H9 (cell line): ENCODE data around the gene FAM72A. TPM values are rescaled to one million over a fixed set of nuclear protein-coding genes. Genes with fewer than 3 reads are reported as not detected.

Experiments used
- DNase-seq: peaks from one replicate; pipeline ENCODE4 v3.0.0-alpha.2; 2017
- H2AFZ ChIP-seq: one replicate; pipeline ENCODE4 v1.6.1; 2013; ENCODE audit warnings: mild to moderate bottlenecking, low read length, control low read depth, moderate library complexity
- H2AK5ac ChIP-seq: 2 replicates; pipeline ENCODE4 v1.6.1; 2013; ENCODE audit warnings: low read length, control low read depth, mixed read lengths; ENCODE audit not compliant: insufficient read length
- H2BK120ac ChIP-seq: one replicate; pipeline ENCODE4 v1.6.1; 2013; ENCODE audit warnings: low read depth, mild to moderate bottlenecking, low read length, control low read depth, inconsistent platforms; ENCODE audit not compliant: poor library complexity, severe bottlenecking
- H2BK12ac ChIP-seq: 2 replicates; pipeline ENCODE4 v1.6.1; 2013; ENCODE audit warnings: low read length, control low read depth, mixed read lengths, low read depth; ENCODE audit not compliant: insufficient read length
- H2BK15ac ChIP-seq: 2 replicates; pipeline ENCODE4 v1.6.1; 2013; ENCODE audit warnings: low read depth, low read length, control low read depth
- H2BK20ac ChIP-seq: one replicate; pipeline ENCODE4 v1.6.1; 2013; ENCODE audit warnings: low read depth, mild to moderate bottlenecking, low read length, control low read depth, inconsistent platforms; ENCODE audit not compliant: poor library complexity, severe bottlenecking
- H2BK5ac ChIP-seq: 2 replicates; pipeline ENCODE4 v1.6.1; 2013; ENCODE audit warnings: low read length, control low read depth, mixed read lengths; ENCODE audit not compliant: insufficient read length
- H3K14ac ChIP-seq: 2 replicates; pipeline ENCODE4 v1.6.1; 2013; ENCODE audit warnings: low read length, control low read depth; ENCODE audit not compliant: insufficient read depth
- H3K18ac ChIP-seq: 2 replicates; pipeline ENCODE4 v1.6.1; 2013; ENCODE audit warnings: low read depth, mild to moderate bottlenecking, mixed read lengths, low read length, control low read depth; ENCODE audit not compliant: insufficient read length
- H3K23ac ChIP-seq: 2 replicates; pipeline ENCODE4 v1.6.1; 2013; ENCODE audit warnings: low read length, control low read depth, mixed read lengths, low read depth; ENCODE audit not compliant: insufficient read length
- H3K23me2 ChIP-seq: 2 replicates; pipeline ENCODE4 v1.6.1; 2013; ENCODE audit warnings: low read depth, mild to moderate bottlenecking, mixed read lengths, low read length, control low read depth; ENCODE audit not compliant: insufficient read length, poor library complexity, severe bottlenecking
- H3K27ac ChIP-seq: 2 replicates; pipeline ENCODE4 v1.5.1; 2013; ENCODE audit warnings: low read length, control low read depth, mixed read lengths, low read depth; ENCODE audit not compliant: insufficient read length
- H3K27me3 ChIP-seq: 2 replicates; pipeline ENCODE4 v1.6.1; 2013; ENCODE audit warnings: low read length, control low read depth, inconsistent platforms; ENCODE audit not compliant: insufficient read depth
- H3K4ac ChIP-seq: 2 replicates; pipeline ENCODE4 v1.6.1; 2013; ENCODE audit warnings: low read depth, mild to moderate bottlenecking, control low read depth, inconsistent platforms, low read length, moderate library complexity
- H3K4me1 ChIP-seq: 2 replicates; pipeline ENCODE4 v1.6.1; 2013; ENCODE audit warnings: low read length, control low read depth, inconsistent platforms; ENCODE audit not compliant: insufficient read depth
- H3K4me2 ChIP-seq: 2 replicates; pipeline ENCODE4 v1.6.1; 2013; ENCODE audit warnings: low read length, control low read depth, mixed read lengths; ENCODE audit not compliant: insufficient read length, insufficient read depth
- H3K56ac ChIP-seq: 2 replicates; pipeline ENCODE4 v1.6.1; 2013; ENCODE audit warnings: low read depth, mild to moderate bottlenecking, mixed read lengths, low read length, control low read depth; ENCODE audit not compliant: insufficient read length
- H3K79me1 ChIP-seq: 2 replicates; pipeline ENCODE4 v1.6.1; 2013; ENCODE audit warnings: low read depth, mild to moderate bottlenecking, moderate library complexity, low read length, control low read depth, inconsistent platforms; ENCODE audit not compliant: insufficient read depth, poor library complexity, severe bottlenecking
- H3K79me2 ChIP-seq: 2 replicates; pipeline ENCODE4 v1.6.1; 2013; ENCODE audit warnings: low read length, control low read depth, inconsistent platforms; ENCODE audit not compliant: insufficient read depth
- H3K9ac ChIP-seq: 2 replicates; pipeline ENCODE4 v1.6.1; 2013; ENCODE audit warnings: low read length, control low read depth, mixed read lengths; ENCODE audit not compliant: insufficient read length; ENCODE audit errors: extremely low read depth
- H3K9me3 ChIP-seq: one replicate; pipeline ENCODE4 v1.6.1; 2013; ENCODE audit warnings: low read depth, low read length, inconsistent platforms; ENCODE audit not compliant: control insufficient read depth
- H3T11ph ChIP-seq: one replicate; pipeline ENCODE4 v1.6.1; 2013; ENCODE audit warnings: mild to moderate bottlenecking, low read length, control low read depth, inconsistent platforms
- H4K20me1 ChIP-seq: one replicate; pipeline ENCODE4 v1.6.1; 2013; ENCODE audit not compliant: control insufficient read depth, insufficient read length, insufficient read depth
- H4K5ac ChIP-seq: 2 replicates; pipeline ENCODE4 v1.6.1; 2013; ENCODE audit warnings: low read depth, mild to moderate bottlenecking, mixed read lengths, low read length, control low read depth; ENCODE audit not compliant: insufficient read length
- H4K8ac ChIP-seq: replicated peaks from 2 replicates; pipeline ENCODE4 v1.6.1; 2013; ENCODE audit warnings: low read length, control low read depth, mixed read lengths, low read depth; ENCODE audit not compliant: insufficient read length
- H4K91ac ChIP-seq: 2 replicates; pipeline ENCODE4 v1.6.1; 2013; ENCODE audit warnings: low read depth, mild to moderate bottlenecking, moderate library complexity, mixed read lengths, low read length, control low read depth; ENCODE audit not compliant: insufficient read length
- H3K27ac Mint-ChIP-seq, 3 experiments: 2 replicates in 2 of 3; 3 replicates in 1 of 3; pipeline ENCODE4 v1.8.0; 2020 to 2021; ENCODE audit warnings: mixed read lengths in 3 of 3, mild to moderate bottlenecking in 1 of 3, moderate library complexity in 1 of 3
- H3K27me3 Mint-ChIP-seq: 2 replicates; pipeline ENCODE4 v1.8.0; 2021; ENCODE audit warnings: low read depth, mild to moderate bottlenecking, moderate library complexity, mixed read lengths
- H3K36me3 Mint-ChIP-seq, 3 experiments: 2 replicates in 2 of 3; 3 replicates in 1 of 3; pipeline ENCODE4 v1.8.0; 2020 to 2021; ENCODE audit warnings: low read depth in 3 of 3, mixed read lengths in 3 of 3; ENCODE audit not compliant: insufficient read depth in 1 of 3
- H3K4me1 Mint-ChIP-seq, 2 experiments: 2 replicates each; pipeline ENCODE4 v1.8.0; 2020; ENCODE audit warnings: mixed read lengths in 2 of 2
- H3K4me3 Mint-ChIP-seq, 2 experiments: 2 replicates in 1 of 2; 3 replicates in 1 of 2; pipeline ENCODE4 v1.8.0; 2020 to 2021; ENCODE audit warnings: mild to moderate bottlenecking in 2 of 2, mixed read lengths in 2 of 2, moderate library complexity in 1 of 2
- H3K9me3 Mint-ChIP-seq, 2 experiments: 2 replicates in 1 of 2; 3 replicates in 1 of 2; pipeline ENCODE4 v1.8.0; 2020; ENCODE audit warnings: mild to moderate bottlenecking in 2 of 2, mixed read lengths in 2 of 2, moderate library complexity in 1 of 2
- WGBS: extraction: QIAGEN DNeasy Blood & Tissue Kit; methylation state at CpG from one replicate; pipeline ENCODE4 v1.1.7; 2013; ENCODE audit warnings: missing lambda C conversion rate, low lambda C conversion rate, mixed read lengths; ENCODE audit not compliant: insufficient read length; ENCODE audit errors: extremely low coverage; 5-methylcytosine and 5-hydroxymethylcytosine counted together
- total RNA-seq: library from RNA; stranded (reverse); gene quantifications from 2 replicates; pipeline ENCODE4 v1.2.1, GENCODE V29; 2021
- TF ChIP-seq, protein P1 (sequence below): fragments of 200-600 bp; sonication (generic); conservative IDR thresholded peaks from 3 replicates; pipeline ENCODE4 v1.8.0; 2021; ENCODE audit warnings: antibody characterized with exemption, mild to moderate bottlenecking

Gene FAM72A
- total RNA-seq, 1 experiment from 2014 or later: 10.5 TPM

DNA sequence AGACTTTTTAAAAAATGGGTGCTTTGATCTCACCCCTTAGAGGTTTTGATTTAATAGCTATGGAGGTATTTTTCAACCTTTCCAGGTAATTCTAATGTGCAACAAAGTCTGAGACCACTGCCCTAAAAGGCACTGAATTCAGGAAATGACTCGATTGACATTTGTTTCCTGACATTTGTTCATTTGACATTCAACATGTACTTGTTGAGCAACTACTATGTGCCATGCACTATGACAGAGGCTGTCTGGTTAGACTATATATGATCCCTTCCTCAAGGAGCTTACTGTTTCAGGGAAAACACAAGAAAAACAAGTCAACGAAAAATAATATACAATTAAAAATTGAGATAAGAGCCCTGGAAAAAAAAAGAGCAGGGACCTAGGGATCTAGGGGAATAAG, 59.9 kb downstream of the FAM72A start:
- Histone ChIP-seq H2AK5ac (no peak overlapping the region), H3K18ac (no peak overlapping the region), H2BK120ac (no peak overlapping the region), H4K8ac (no peak overlapping the region), H4K5ac (no peak overlapping the region), H3T11ph (no peak overlapping the region), H4K20me1 (no peaks in the 10 kb centered on the region), H3K9me3 (no peaks in the 10 kb centered on the region), H3K4me2 (no peak overlapping the region), H3K23ac (no peak overlapping the region), H3K79me1 (no peaks in the 10 kb centered on the region), H2BK15ac (no peak overlapping the region), H3K4ac (no peak overlapping the region), H3K56ac (no peak overlapping the region), H2BK12ac (no peak overlapping the region), H4K91ac (no peak overlapping the region), H3K4me1 (no peaks in the 10 kb centered on the region; the same call in 1 of the 2 replicates), H2AFZ (no peak overlapping the region), H3K9ac (no peak overlapping the region), H2BK5ac (no peak overlapping the region), H3K14ac (no peak overlapping the region), H2BK20ac (no peak overlapping the region), H3K27me3 (no peaks in the 10 kb centered on the region), H3K23me2 (no peaks in the 10 kb centered on the region), H3K27ac (no peak overlapping the region), H3K79me2 (no peaks in the 10 kb centered on the region)
- Mint-ChIP-seq H3K4me3 (no peak overlapping the region), H3K4me1 (peaks cover 5 to 9% of the 10 kb centered on the region in 2 experiments), H3K27ac (no peak overlapping the region), H3K36me3 (peaks cover 0 to 5% (median 0%) of the 10 kb centered on the region in 3 experiments; a peak in 3 of 7 replicates), H3K27me3 (peaks cover 8% of the 10 kb centered on the region), H3K9me3 (peaks cover 0 to 2% of the 10 kb centered on the region in 2 experiments; a peak in 3 of 5 replicates)
- no peak for DNase-seq
- WGBS: no CpG with 5 or more reads among the region's 2 CpGs
- TF ChIP-seq, protein P1, sequence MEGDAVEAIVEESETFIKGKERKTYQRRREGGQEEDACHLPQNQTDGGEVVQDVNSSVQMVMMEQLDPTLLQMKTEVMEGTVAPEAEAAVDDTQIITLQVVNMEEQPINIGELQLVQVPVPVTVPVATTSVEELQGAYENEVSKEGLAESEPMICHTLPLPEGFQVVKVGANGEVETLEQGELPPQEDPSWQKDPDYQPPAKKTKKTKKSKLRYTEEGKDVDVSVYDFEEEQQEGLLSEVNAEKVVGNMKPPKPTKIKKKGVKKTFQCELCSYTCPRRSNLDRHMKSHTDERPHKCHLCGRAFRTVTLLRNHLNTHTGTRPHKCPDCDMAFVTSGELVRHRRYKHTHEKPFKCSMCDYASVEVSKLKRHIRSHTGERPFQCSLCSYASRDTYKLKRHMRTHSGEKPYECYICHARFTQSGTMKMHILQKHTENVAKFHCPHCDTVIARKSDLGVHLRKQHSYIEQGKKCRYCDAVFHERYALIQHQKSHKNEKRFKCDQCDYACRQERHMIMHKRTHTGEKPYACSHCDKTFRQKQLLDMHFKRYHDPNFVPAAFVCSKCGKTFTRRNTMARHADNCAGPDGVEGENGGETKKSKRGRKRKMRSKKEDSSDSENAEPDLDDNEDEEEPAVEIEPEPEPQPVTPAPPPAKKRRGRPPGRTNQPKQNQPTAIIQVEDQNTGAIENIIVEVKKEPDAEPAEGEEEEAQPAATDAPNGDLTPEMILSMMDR: no peak
